ENCODE results near the gene SEC14L3.

Gene SEC14L3

GRCh38 chr22:30421695-30422480 is 49.9 kb downstream of the SEC14L3 start:
- no peak for DNase-seq

GRCh38 chr22:30420347-30421125 is 51.3 kb downstream of the SEC14L3 start:
- no peak for DNase-seq

- no peak for DNase-seq
Observed at GRCh38 chr22:30416837-30417236, 55.0 kb downstream of the SEC14L3 start.

- DNase-seq: no peak
Observed at GRCh38 chr22:30416403-30416802, 55.4 kb downstream of the SEC14L3 start.

GRCh38 chr22:30414525-30415047 is 57.2 kb downstream of the SEC14L3 start:
- DNase-seq: no peak

- DNase-seq: no peak
Observed at GRCh38 chr22:30413745-30414524, 57.9 kb downstream of the SEC14L3 start.

GRCh38 chr22:30413001-30413400 is 58.8 kb downstream of the SEC14L3 start:
- no peak for DNase-seq

- no peak for DNase-seq
Observed at GRCh38 chr22:30411780-30412179, 60.0 kb downstream of the SEC14L3 start.
